Stimulated activated CD4-positive, alpha-beta T cell treated with anti-CD3 and anti-CD28 coated beads, Interleukin-12 subunit alpha, Interleukin-12 subunit beta, amount 100 ng/mL, for 4 hours (primary cell): ENCODE results near the gene C11orf87.

ENCODE experiments used
- DNase-seq: peaks from one replicate; pipeline ENCODE4 v3.0.0-alpha.2; 2020

Gene C11orf87

GRCh38 chr11:109421981-109422869, at the start of gene C11orf87:
Gene C11orf87 (plus strand): TSS chr11:109422190. CDS start chr11:109423634, 1,444 bp downstream.
- no peak for DNase-seq

GRCh38 chr11:109374032-109374431, 48.0 kb upstream of the C11orf87 start:
- DNase-seq: no peak

GRCh38 chr11:109374441-109374840, 47.5 kb upstream of the C11orf87 start:
- no peak for DNase-seq

GRCh38 chr11:109377039-109377742, 44.8 kb upstream of the C11orf87 start:
- no peak for DNase-seq

- no peak for DNase-seq
Measured at GRCh38 chr11:109378034-109378433, 44.0 kb upstream of the C11orf87 start.

- no peak for DNase-seq
Measured at GRCh38 chr11:109383306-109383705, 38.7 kb upstream of the C11orf87 start.

- no peak for DNase-seq
Measured at GRCh38 chr11:109384873-109385272, 37.1 kb upstream of the C11orf87 start.

GRCh38 chr11:109388982-109389381, 33.0 kb upstream of the C11orf87 start:
- DNase-seq: no peak

GRCh38 chr11:109390752-109391151, 31.2 kb upstream of the C11orf87 start:
- no peak for DNase-seq

GRCh38 chr11:109401545-109401944, 20.4 kb upstream of the C11orf87 start:
- no peak for DNase-seq

- no peak for DNase-seq
Measured at GRCh38 chr11:109405671-109406070, 16.3 kb upstream of the C11orf87 start.

- no peak for DNase-seq
Measured at GRCh38 chr11:109416601-109417000, 5.4 kb upstream of the C11orf87 start.

GRCh38 chr11:109422870-109423465, 978 bp downstream of the C11orf87 start:
- DNase-seq: no peak

- no peak for DNase-seq
Measured at GRCh38 chr11:109423466-109424190, 1.6 kb downstream of the C11orf87 start.

GRCh38 chr11:109424901-109425300, 2.9 kb downstream of the C11orf87 start:
- DNase-seq: no peak

GRCh38 chr11:109425554-109425953, 3.6 kb downstream of the C11orf87 start:
- no peak for DNase-seq

- DNase-seq: no peak
Measured at GRCh38 chr11:109426442-109427240, 4.7 kb downstream of the C11orf87 start.

GRCh38 chr11:109432105-109432504, 10.1 kb downstream of the C11orf87 start:
- DNase-seq: no peak

- no peak for DNase-seq
Measured at GRCh38 chr11:109433753-109434256, 11.8 kb downstream of the C11orf87 start.

- DNase-seq: no peak
Measured at GRCh38 chr11:109435121-109435742, 13.2 kb downstream of the C11orf87 start.

GRCh38 chr11:109439684-109440083, 17.7 kb downstream of the C11orf87 start:
- no peak for DNase-seq
